HepG2 (cell line): ENCODE data around the gene NOP56. TPM values are rescaled to one million over a fixed set of nuclear protein-coding genes. Genes with fewer than 3 reads are reported as not detected.
A peak's percentile ranks its signal among the peaks of the same experiment; 100 is the strongest.

Source experiments
- AGO1 ChIP-seq: fragments of 200-400 bp; formaldehyde crosslinking; IDR thresholded peaks from 2 replicates; pipeline ENCODE4 v1.6.1; 2017; ENCODE audit warnings: mild to moderate bottlenecking, low read depth, low read length, moderate library complexity; ENCODE audit not compliant: poor library complexity, severe bottlenecking
- BORCS8-MEF2B ChIP-seq: sonication (generic); formaldehyde crosslinking; IDR thresholded peaks from 2 replicates; pipeline ENCODE4 v1.8.0; 2022; ENCODE audit warnings: mild to moderate bottlenecking, missing genetic modification reagents
- EP300 ChIP-seq, 3 experiments: sonication (generic) in 1 of 3; formaldehyde crosslinking in 1 of 3; IDR thresholded peaks; 2 replicates each; pipeline versions ENCODE4 v1.5.1 to v1.6.1; 2011 to 2020; ENCODE audit warnings: low read depth in 2 of 3, low read length in 2 of 3, borderline replicate concordance in 1 of 3, improper control_type of control experiment in 1 of 3, mild to moderate bottlenecking in 1 of 3, missing genetic modification reagents in 1 of 3, moderate library complexity in 1 of 3
- JDP2 ChIP-seq: sonication (generic); formaldehyde crosslinking; IDR thresholded peaks from 2 replicates; pipeline ENCODE4 v1.8.1; 2022; ENCODE audit warnings: missing genetic modification reagents, borderline replicate concordance
- KLF16 ChIP-seq, 2 experiments: sonication (generic) in 1 of 2; formaldehyde crosslinking in 1 of 2; IDR thresholded peaks; 2 replicates each; pipeline versions ENCODE4 v1.6.1 to v1.8.0; 2016 to 2023; ENCODE audit warnings: missing genetic modification reagents in 2 of 2, missing compliant biosample characterization in 1 of 2
- NFIC ChIP-seq: IDR thresholded peaks from 2 replicates; pipeline ENCODE4 v1.6.1; 2012; ENCODE audit warnings: mild to moderate bottlenecking, low read length, inconsistent platforms
- PHF5A ChIP-seq: IDR thresholded peaks from one replicate; pipeline ENCODE4 v1.6.1; 2018; ENCODE audit warnings: low read depth, missing genetic modification reagents; ENCODE audit not compliant: unreplicated experiment
- PITX1 ChIP-seq: sonication (generic); formaldehyde crosslinking; IDR thresholded peaks from 2 replicates; pipeline ENCODE4 v1.5.1; 2020; ENCODE audit warnings: mild to moderate bottlenecking, missing genetic modification reagents
- POLR2G ChIP-seq: fragments of 200-400 bp; formaldehyde crosslinking; IDR thresholded peaks from 2 replicates; pipeline ENCODE4 v1.6.1; 2018; ENCODE audit warnings: mild to moderate bottlenecking, low read depth, low read length, moderate library complexity
- RXRB ChIP-seq: IDR thresholded peaks from 2 replicates; pipeline ENCODE4 v1.6.1; 2016; ENCODE audit warnings: borderline replicate concordance, missing genetic modification reagents, missing compliant biosample characterization
- SMAD1 ChIP-seq: sonication (generic); formaldehyde crosslinking; IDR thresholded peaks from 2 replicates; pipeline ENCODE4 v1.4.0; 2020; ENCODE audit warnings: missing genetic modification reagents, low read depth, mild to moderate bottlenecking, borderline replicate concordance
- SRSF9 ChIP-seq: fragments of 200-400 bp; formaldehyde crosslinking; IDR thresholded peaks from 2 replicates; pipeline ENCODE4 v1.6.1; 2018; ENCODE audit warnings: borderline replicate concordance, mild to moderate bottlenecking, low read depth, low read length; ENCODE audit not compliant: insufficient read depth, poor library complexity, severe bottlenecking
- ZBTB38 ChIP-seq: sonication (generic); formaldehyde crosslinking; IDR thresholded peaks from 2 replicates; pipeline ENCODE4 v1.5.1; 2020; ENCODE audit warnings: mild to moderate bottlenecking, missing genetic modification reagents
- ZBTB7B ChIP-seq: sonication (generic); formaldehyde crosslinking; IDR thresholded peaks from 2 replicates; pipeline ENCODE4 v1.4.0; 2020; ENCODE audit warnings: missing genetic modification reagents
- ZFY ChIP-seq: sonication (generic); formaldehyde crosslinking; IDR thresholded peaks from 2 replicates; pipeline ENCODE4 v1.4.0; 2020; ENCODE audit warnings: missing genetic modification reagents
- ZNF124 ChIP-seq: sonication (generic); formaldehyde crosslinking; IDR thresholded peaks from 2 replicates; pipeline ENCODE4 v1.4.0; 2020; ENCODE audit warnings: missing genetic modification reagents
- ZNF207 ChIP-seq: fragments of 450-650 bp; IDR thresholded peaks from 2 replicates; pipeline ENCODE4 v1.6.1; 2016; ENCODE audit warnings: antibody characterized with exemption, borderline replicate concordance
- ZNF24 ChIP-seq: fragments of 450-650 bp; IDR thresholded peaks from 2 replicates; pipeline ENCODE4 v1.6.1; 2017; ENCODE audit warnings: antibody characterized with exemption, mild to moderate bottlenecking
- ZNF263 ChIP-seq: sonication (generic); formaldehyde crosslinking; IDR thresholded peaks from 2 replicates; pipeline ENCODE4 v1.4.0; 2020; ENCODE audit warnings: missing genetic modification reagents
- ZNF34 ChIP-seq: sonication (generic); formaldehyde crosslinking; IDR thresholded peaks from 2 replicates; pipeline ENCODE4 v1.4.0; 2020; ENCODE audit warnings: mild to moderate bottlenecking, missing genetic modification reagents, borderline replicate concordance
- ZNF577 ChIP-seq: sonication (generic); formaldehyde crosslinking; IDR thresholded peaks from 2 replicates; pipeline ENCODE4 v1.4.0; 2020; ENCODE audit warnings: mild to moderate bottlenecking, low read depth, missing genetic modification reagents, borderline replicate concordance
- ZNF781 ChIP-seq: sonication (generic); formaldehyde crosslinking; IDR thresholded peaks from 2 replicates; pipeline ENCODE4 v1.5.1; 2020; ENCODE audit warnings: borderline replicate concordance, mild to moderate bottlenecking, missing genetic modification reagents; ENCODE audit errors: not compliant biosample characterization
- ZNF841 ChIP-seq: sonication (generic); formaldehyde crosslinking; IDR thresholded peaks from 2 replicates; pipeline ENCODE4 v1.8.1; 2023; ENCODE audit warnings: missing genetic modification reagents, borderline replicate concordance
- ZSCAN25 ChIP-seq: sonication (generic); formaldehyde crosslinking; IDR thresholded peaks from 2 replicates; pipeline ENCODE4 v1.8.0; 2022; ENCODE audit warnings: mild to moderate bottlenecking, missing genetic modification reagents
- polyA plus RNA-seq, 8 experiments: library from polyadenylated mRNA; depleted of rRNA in 3 of 8; stranded (reverse) in 7 of 8; unstranded in 1 of 8; fragments of >200 nt; fragmentation: Illumina TruSeq in 4 of 8; extraction: Trizol in 4 of 8; gene quantifications; 2 replicates each; pipeline versions ENCODE4 v1.2.1 to v1.2.3, GENCODE V29; 2011 to 2016; ENCODE audit warnings: low read depth in 4 of 8, missing spikeins in 1 of 8, mixed read lengths in 1 of 8; ENCODE audit not compliant: insufficient read depth in 1 of 8
- total RNA-seq, 5 experiments: library from RNA; depleted of rRNA; stranded (reverse); fragments of >200 nt; fragmentation: Illumina TruSeq; extraction: Trizol; gene quantifications; 2 replicates each; pipeline ENCODE4 v1.2.3, GENCODE V29; 2016; ENCODE audit warnings: low read depth in 1 of 5
- TF ChIP-seq, protein P1 (sequence below): sonication (generic); formaldehyde crosslinking; IDR thresholded peaks from 2 replicates; pipeline ENCODE4 v1.5.1; 2020; ENCODE audit warnings: missing genetic modification reagents, mild to moderate bottlenecking, borderline replicate concordance

The NOP56 gene
- total and polyA plus RNA-seq, 2 of the 13 experiments (the other 11 are each of a cell fraction or from before 2014, with no cell fraction given), result 369 to 1,116 TPM

DNA sequence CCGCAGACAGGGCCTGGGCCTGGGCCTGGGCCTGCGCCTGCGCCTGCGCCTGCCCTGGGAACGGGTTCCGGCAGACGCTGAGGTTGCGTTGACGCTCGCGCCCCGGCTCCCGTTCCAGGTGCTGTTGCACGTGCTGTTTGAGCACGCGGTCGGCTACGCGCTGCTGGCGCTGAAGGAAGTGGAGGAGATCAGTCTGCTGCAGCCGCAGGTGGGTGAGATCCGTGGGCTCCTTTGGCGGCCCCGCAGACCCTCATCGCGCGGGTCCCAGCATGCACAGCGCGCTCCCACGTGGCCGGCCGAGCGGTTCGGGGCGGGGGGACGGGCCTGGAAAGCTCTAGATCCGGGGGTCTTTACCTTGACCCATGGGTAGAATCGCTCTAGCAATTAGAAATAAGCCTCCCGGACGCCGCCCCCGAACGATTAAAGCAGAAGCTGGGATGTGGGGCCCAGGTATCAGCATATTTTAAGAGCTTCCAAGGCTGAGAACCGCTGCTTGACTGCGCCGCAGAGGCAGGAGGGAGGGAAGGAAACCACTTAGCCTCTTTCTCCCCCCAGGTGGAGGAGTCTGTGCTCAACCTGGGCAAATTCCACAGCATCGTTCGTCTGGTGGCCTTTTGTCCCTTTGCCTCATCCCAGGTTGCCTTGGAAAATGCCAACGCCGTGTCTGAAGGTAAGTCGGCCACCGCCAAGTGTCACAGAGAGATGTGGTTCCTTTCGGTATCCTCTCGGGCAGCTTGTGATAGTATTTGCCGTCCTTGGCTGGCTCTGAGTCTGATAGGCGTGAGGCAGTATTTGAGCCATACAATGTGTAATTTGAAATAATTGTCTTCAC is 508 bp downstream of the NOP56 start (continued):
- TF ChIP-seq ZNF781 (CRISPR knock-in tag) (peak; percentile 94), ZNF124 (CRISPR knock-in tag) (no peak; the same call in 1 of the 2 replicates), ZFY (CRISPR knock-in tag) (peak; percentile 78), BORCS8-MEF2B (CRISPR knock-in tag) (no peak; the same call in 1 of the 2 replicates), POLR2G (peak; percentile 68), KLF16 (CRISPR knock-in tag; IDR thresholded peaks at IDR 0.05) (peak in 1 of 2 experiments; percentile 98; a peak in 3 of 4 replicates), ZNF34 (CRISPR knock-in tag) (no peak; the same call in 1 of the 2 replicates), PITX1 (CRISPR knock-in tag) (peak; percentile 44; the same call in 1 of the 2 replicates), ZNF577 (peak; percentile 87; the same call in 1 of the 2 replicates), ZNF841 (CRISPR knock-in tag) (peak; percentile 92), ZNF207 (no peak), ZBTB7B (peak; percentile 28; the same call in 1 of the 2 replicates), NFIC (no peak), JDP2 (CRISPR knock-in tag) (no peak; the same call in 1 of the 2 replicates), RXRB (CRISPR knock-in tag) (0 out of 2 replicates have a peak, but pooled peaks have one; percentile 7), SMAD1 (0 out of 2 replicates have a peak, but pooled peaks have one; percentile 86), PHF5A (CRISPR knock-in tag) (no peak), AGO1 (peak; percentile 48), ZNF263 (no peak), ZSCAN25 (peak; percentile 28; the same call in 1 of the 2 replicates), EP300 (IDR thresholded peaks at IDR 0.05; ENCODE audit: low read depth in 2 of 2, low read length in 2 of 2) (no peak), EP300 (CRISPR knock-in tag; IDR thresholded peaks at IDR 0.05; ENCODE audit: borderline replicate concordance) (no peak), ZBTB38 (CRISPR knock-in tag) (peak; percentile 87; the same call in 1 of the 2 replicates), ZNF24 (no peak), SRSF9 (no peak)
- TF ChIP-seq, protein P1, sequence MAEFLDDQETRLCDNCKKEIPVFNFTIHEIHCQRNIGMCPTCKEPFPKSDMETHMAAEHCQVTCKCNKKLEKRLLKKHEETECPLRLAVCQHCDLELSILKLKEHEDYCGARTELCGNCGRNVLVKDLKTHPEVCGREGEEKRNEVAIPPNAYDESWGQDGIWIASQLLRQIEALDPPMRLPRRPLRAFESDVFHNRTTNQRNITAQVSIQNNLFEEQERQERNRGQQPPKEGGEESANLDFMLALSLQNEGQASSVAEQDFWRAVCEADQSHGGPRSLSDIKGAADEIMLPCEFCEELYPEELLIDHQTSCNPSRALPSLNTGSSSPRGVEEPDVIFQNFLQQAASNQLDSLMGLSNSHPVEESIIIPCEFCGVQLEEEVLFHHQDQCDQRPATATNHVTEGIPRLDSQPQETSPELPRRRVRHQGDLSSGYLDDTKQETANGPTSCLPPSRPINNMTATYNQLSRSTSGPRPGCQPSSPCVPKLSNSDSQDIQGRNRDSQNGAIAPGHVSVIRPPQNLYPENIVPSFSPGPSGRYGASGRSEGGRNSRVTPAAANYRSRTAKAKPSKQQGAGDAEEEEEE (CRISPR knock-in tag), result peak; percentile 84; the same call in 1 of the 2 replicates
